OCI-LY7 (cell line): ENCODE data around the gene FLT3. TPM values are rescaled to one million over a fixed set of nuclear protein-coding genes. Genes with fewer than 3 reads are reported as not detected.

ENCODE experiments used
- BruUV-seq: library from RNA; stranded (reverse); fragments of 400-500 nt; replicated peaks from 2 replicates; lab custom pipeline; 2021; lab: Mats Ljungman, UMichigan
- CTCF ChIA-PET: fragments of 300-600 bp; sonication (Branson Sonifier 250); formaldehyde crosslinking; loops from one replicate; lab custom pipeline; 2022; ENCODE audit warnings: antibody characterized with exemption; ENCODE audit not compliant: unreplicated experiment; lab: Charles Lee
- POLR2A ChIA-PET: fragments of 300-600 bp; sonication (Branson Sonifier 250); formaldehyde crosslinking; loops from one replicate; lab custom pipeline; 2022; ENCODE audit warnings: antibody characterized with exemption; lab: Charles Lee
- DNase-seq: peaks from one replicate; pipeline ENCODE4 v3.0.0-alpha.2; 2015; ENCODE audit warnings: low spot score
- H2AFZ ChIP-seq: fragments of 200-600 bp; sonication (generic), shearing (Covaris generic); 2 replicates; pipeline ENCODE4 v1.6.1; 2014; ENCODE audit warnings: mild to moderate bottlenecking, antibody characterized with exemption, low read length, moderate library complexity
- H3K27ac ChIP-seq: fragments of 200-600 bp; sonication (generic); 2 replicates; pipeline ENCODE4 v1.5.1; 2014; ENCODE audit warnings: mixed run types, low read depth, mild to moderate bottlenecking, moderate library complexity, low read length, inconsistent platforms; ENCODE audit not compliant: poor library complexity, severe bottlenecking
- H3K36me3 ChIP-seq: fragments of 200-600 bp; sonication (generic); 2 replicates; pipeline ENCODE4 v1.6.1; 2014; ENCODE audit warnings: mild to moderate bottlenecking, antibody characterized with exemption, low read length, moderate library complexity, mixed read lengths; ENCODE audit not compliant: insufficient read depth
- H3K4me1 ChIP-seq: fragments of 200-600 bp; sonication (generic); 2 replicates; pipeline ENCODE4 v1.5.1; 2014; ENCODE audit warnings: mild to moderate bottlenecking, low read length; ENCODE audit not compliant: insufficient read depth, poor library complexity, severe bottlenecking
- H3K4me2 ChIP-seq: fragments of 200-600 bp; sonication (generic); 2 replicates; pipeline ENCODE4 v1.6.1; 2014; ENCODE audit warnings: mild to moderate bottlenecking, low read length
- H3K4me3 ChIP-seq: fragments of 200-600 bp; sonication (generic); 2 replicates; pipeline ENCODE4 v1.5.1; 2014; ENCODE audit warnings: mild to moderate bottlenecking, low read depth, low read length; ENCODE audit not compliant: poor library complexity, severe bottlenecking
- H3K79me2 ChIP-seq: fragments of 200-600 bp; sonication (generic); 2 replicates; pipeline ENCODE4 v1.6.1; 2016; ENCODE audit warnings: low read depth, mild to moderate bottlenecking, low read length, moderate library complexity, mixed read lengths; ENCODE audit not compliant: insufficient read depth
- H3K9me2 ChIP-seq: fragments of 200-600 bp; sonication (generic); 2 replicates; pipeline ENCODE4 v1.6.1; 2016; ENCODE audit warnings: mild to moderate bottlenecking, low read length, mixed read lengths; ENCODE audit not compliant: insufficient read depth
- H3K9me3 ChIP-seq: fragments of 200-600 bp; sonication (generic); 2 replicates; pipeline ENCODE4 v1.6.1; 2014; ENCODE audit warnings: mild to moderate bottlenecking, mixed run types, low read length, mixed read lengths
- H4K20me1 ChIP-seq: fragments of 200-600 bp; sonication (generic); 2 replicates; pipeline ENCODE4 v1.6.1; 2014; ENCODE audit warnings: mild to moderate bottlenecking, antibody characterized with exemption, low read length, moderate library complexity, mixed read lengths; ENCODE audit not compliant: insufficient read depth
- EZH2phosphoT487 ChIP-seq: fragments of 200-600 bp; sonication (generic); IDR thresholded peaks from 2 replicates; pipeline ENCODE4 v1.6.1; 2018; ENCODE audit warnings: low read depth, borderline replicate concordance, mild to moderate bottlenecking, mixed run types, antibody characterized with exemption, low read length, moderate library complexity, mixed read lengths
- intact Hi-C: fragments of 100-400 bp; cut with micrococcal nuclease; formaldehyde crosslinking; loops from one replicate; pipeline ENCODE4 v1.10.0; 2022; ENCODE audit not compliant: unreplicated experiment
- total RNA-seq, 2 experiments: library from RNA; depleted of rRNA in 1 of 2; stranded (reverse); fragments of >200 nt in 1 of 2; shearing (Covaris generic) in 1 of 2; gene quantifications; 2 replicates each; pipeline ENCODE4 v1.2.3, GENCODE V29; 2014 to 2022
- TF ChIP-seq, protein P1 (sequence below): fragments of 200-600 bp; sonication (generic); conservative IDR thresholded peaks from 2 replicates; pipeline ENCODE4 v1.5.1; 2014; ENCODE audit warnings: mild to moderate bottlenecking, antibody characterized with exemption, low read length, moderate library complexity, mixed read lengths

The FLT3 gene
- total RNA-seq, 2 experiments from 2014 or later: not detected

DNA sequence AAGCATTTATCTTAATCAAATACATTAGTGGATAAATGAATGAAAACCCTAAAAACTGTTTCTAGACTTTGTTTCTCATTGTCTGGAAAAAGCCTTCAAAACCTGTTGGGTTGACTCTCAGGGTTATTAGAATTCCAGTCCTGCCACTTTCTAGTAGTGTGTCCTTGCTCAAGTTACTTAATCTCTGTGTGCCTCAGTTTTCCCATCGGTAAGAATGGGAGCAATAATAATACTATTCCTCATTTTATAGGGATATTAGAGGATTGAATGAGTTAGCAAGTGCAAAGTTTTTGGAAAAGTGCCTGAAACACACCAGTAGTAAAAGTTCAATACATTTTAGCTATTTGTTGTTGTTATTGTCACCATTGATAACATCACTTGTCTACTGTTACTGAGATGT is 114.8 kb downstream of the FLT3 start:
- Histone ChIP-seq H3K36me3 (no peaks in the 10 kb centered on the region), H3K4me1 (no peaks in the 10 kb centered on the region), H4K20me1 (no peaks in the 10 kb centered on the region), H3K4me3 (no peak overlapping the region), H3K27ac (no peak overlapping the region), H3K4me2 (no peak overlapping the region), H3K9me2 (no peaks in the 10 kb centered on the region), H2AFZ (no peak overlapping the region), H3K9me3 (no peaks in the 10 kb centered on the region), H3K79me2 (no peaks in the 10 kb centered on the region)
- ChIA-PET CTCF (interaction anchor here (0.6 kb wide), 1 partner anchor 159 kb away, joined by 3 read pairs; no protein-coding TSS in a partner anchor), POLR2A (no interaction called here)
- intact Hi-C loops: loop anchor here (10.0 kb wide), 1 partner anchor 289 kb away; no protein-coding TSS in a partner anchor
- TF ChIP-seq, protein P1, sequence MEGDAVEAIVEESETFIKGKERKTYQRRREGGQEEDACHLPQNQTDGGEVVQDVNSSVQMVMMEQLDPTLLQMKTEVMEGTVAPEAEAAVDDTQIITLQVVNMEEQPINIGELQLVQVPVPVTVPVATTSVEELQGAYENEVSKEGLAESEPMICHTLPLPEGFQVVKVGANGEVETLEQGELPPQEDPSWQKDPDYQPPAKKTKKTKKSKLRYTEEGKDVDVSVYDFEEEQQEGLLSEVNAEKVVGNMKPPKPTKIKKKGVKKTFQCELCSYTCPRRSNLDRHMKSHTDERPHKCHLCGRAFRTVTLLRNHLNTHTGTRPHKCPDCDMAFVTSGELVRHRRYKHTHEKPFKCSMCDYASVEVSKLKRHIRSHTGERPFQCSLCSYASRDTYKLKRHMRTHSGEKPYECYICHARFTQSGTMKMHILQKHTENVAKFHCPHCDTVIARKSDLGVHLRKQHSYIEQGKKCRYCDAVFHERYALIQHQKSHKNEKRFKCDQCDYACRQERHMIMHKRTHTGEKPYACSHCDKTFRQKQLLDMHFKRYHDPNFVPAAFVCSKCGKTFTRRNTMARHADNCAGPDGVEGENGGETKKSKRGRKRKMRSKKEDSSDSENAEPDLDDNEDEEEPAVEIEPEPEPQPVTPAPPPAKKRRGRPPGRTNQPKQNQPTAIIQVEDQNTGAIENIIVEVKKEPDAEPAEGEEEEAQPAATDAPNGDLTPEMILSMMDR: no peak
- TF ChIP-seq EZH2phosphoT487: no peak
- no TSS peak for BruUV-seq
- no peak for DNase-seq

DNA sequence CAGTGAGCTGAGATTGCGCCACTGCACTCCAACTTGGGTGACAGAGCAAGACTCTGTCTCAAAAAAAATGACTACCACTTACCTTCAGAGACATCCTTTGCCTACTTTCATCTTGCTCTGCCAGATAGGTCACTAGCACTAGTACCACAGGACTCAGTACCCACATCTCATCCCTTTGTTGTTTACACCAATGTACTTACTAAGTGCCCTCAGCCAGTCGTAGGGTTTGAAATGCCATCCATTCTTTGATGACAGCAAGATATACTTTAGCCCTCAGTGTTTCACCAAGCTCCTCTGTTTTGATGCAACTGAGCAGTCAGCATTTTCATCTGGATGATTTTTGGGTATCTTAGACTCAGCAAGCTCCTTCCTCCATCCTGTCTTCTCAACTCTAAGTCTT is 118.0 kb downstream of the FLT3 start:
- H3K4me2 ChIP-seq: no peak overlapping the region
- ChIA-PET CTCF (no interaction called here), POLR2A (interaction anchor here (0.6 kb wide), 1 partner anchor 549 kb away, joined by 3 read pairs; no protein-coding TSS in a partner anchor)
- H3K9me3 ChIP-seq: no peaks in the 10 kb centered on the region
- no peak for TF ChIP-seq EZH2phosphoT487
- TF ChIP-seq, protein P1: no peak
- DNase-seq: no peak
- no peaks in the 10 kb centered on the region for H3K9me2 ChIP-seq
- no peaks in the 10 kb centered on the region for H3K79me2 ChIP-seq
- no peak overlapping the region for H3K4me3 ChIP-seq
- intact Hi-C loops: loop anchor here (5.0 to 10.0 kb wide), 2 partner anchors 292 to 605 kb away; no protein-coding TSS in a partner anchor
- no peaks in the 10 kb centered on the region for H3K4me1 ChIP-seq
- no peaks in the 10 kb centered on the region for H4K20me1 ChIP-seq
- H3K36me3 ChIP-seq: no peaks in the 10 kb centered on the region
- no TSS peak for BruUV-seq
- no peak overlapping the region for H2AFZ ChIP-seq
- H3K27ac ChIP-seq: no peak overlapping the region

GRCh38 chr13:27981006-27981708 is 119.2 kb downstream of the FLT3 start:
- Histone ChIP-seq H4K20me1 (no peaks in the 10 kb centered on the region), H3K27ac (no peak overlapping the region), H2AFZ (no peak overlapping the region), H3K9me3 (no peaks in the 10 kb centered on the region), H3K9me2 (no peaks in the 10 kb centered on the region), H3K4me2 (no peak overlapping the region), H3K4me3 (no peak overlapping the region), H3K4me1 (no peaks in the 10 kb centered on the region), H3K79me2 (no peaks in the 10 kb centered on the region), H3K36me3 (no peaks in the 10 kb centered on the region)
- BruUV-seq: no TSS peak
- POLR2A ChIA-PET: no interaction called here
- intact Hi-C loops: loop anchor here (5.0 to 10.0 kb wide), 2 partner anchors 294 to 604 kb away; no protein-coding TSS in a partner anchor
- CTCF ChIA-PET: no interaction called here
- no peak for TF ChIP-seq EZH2phosphoT487
- TF ChIP-seq, protein P1: no peak
- no peak for DNase-seq
